ENCODE data around the gene NUDCD3. TPM values are rescaled to one million over a fixed set of nuclear protein-coding genes. Genes with fewer than 3 reads are reported as not detected.

NUDCD3 gene
- polyA plus RNA-seq, 1 donor (not counting 4 experiments of a cell fraction or from before 2014, with no cell fraction given), result 58.7 TPM

GRCh38 chr7:44411306-44411705, 79.2 kb downstream of the NUDCD3 start:
- H3K9me3 ChIP-seq (ENCODE audit: control insufficient read depth, low read depth, low read length), result no peaks in the 10 kb centered on the region
- dilution Hi-C loops (cut with MboI; ENCODE audit: extremely low pct_ligation_motif_present, low sequenced_read_pairs), result no loop called here
- H3K27me3 ChIP-seq (ENCODE audit: control insufficient read depth, extremely low read depth, insufficient read depth, low read length), result no peaks in the 10 kb centered on the region
- H3K9me1 ChIP-seq (ENCODE audit: control insufficient read depth, extremely low read depth, insufficient read depth, low read length), result peaks cover 2% of the 10 kb centered on the region
- H3K27ac ChIP-seq (ENCODE audit: control insufficient read depth, insufficient read depth, low read length), result no peak overlapping the region
- peaks cover 3% of the 10 kb centered on the region for H4K20me1 ChIP-seq (ENCODE audit: control insufficient read depth, extremely low read depth, insufficient read depth, low read length)
- H2AFZ ChIP-seq (ENCODE audit: control insufficient read depth, low read length), result no peak overlapping the region
- no peak overlapping the region for H3K4me3 ChIP-seq (ENCODE audit: control insufficient read depth in 2 of 3, extremely low read depth in 1 of 3, insufficient read depth in 2 of 3, low read depth in 1 of 3, low read length in 3 of 3)
- no peak overlapping the region for H3K4me2 ChIP-seq (ENCODE audit: control insufficient read depth, extremely low read depth, insufficient read depth, low read depth, low read length)
- DNase-seq (ENCODE audit: low read depth, low spot score) (no peak), FAIRE-seq (no peak)
- no peak overlapping the region for H3K9ac ChIP-seq (ENCODE audit: control insufficient read depth, extremely low read depth, insufficient read depth, low read length)
- TF ChIP-seq EZH2 (IDR thresholded peaks at IDR 0.05; ENCODE audit: low read length) (no peak), CTCF (optimal IDR thresholded peaks at IDR 0.05 in 1 of 3, IDR thresholded peaks at IDR 0.05 in 1 of 3, conservative IDR thresholded peaks at IDR 0.05 in 1 of 3; ENCODE audit: extremely low read depth in 1 of 3, insufficient read depth in 2 of 3, low read length in 3 of 3) (no peak)
- peaks cover 31% of the 10 kb centered on the region for H3K79me2 ChIP-seq (ENCODE audit: control insufficient read depth, insufficient read depth, low read length)
- peaks cover 4% of the 10 kb centered on the region in 2 experiments for H3K36me3 ChIP-seq (ENCODE audit: control insufficient read depth in 2 of 2, extremely low read depth in 1 of 2, insufficient read depth in 2 of 2, low read length in 2 of 2)
- H3K4me1 ChIP-seq (ENCODE audit: control insufficient read depth, extremely low read depth, insufficient read depth, low read length), result peaks cover 22% of the 10 kb centered on the region

GRCh38 chr7:44408596-44408995, 81.9 kb downstream of the NUDCD3 start:
- Histone ChIP-seq H3K27ac (ENCODE audit: control insufficient read depth, insufficient read depth, low read length) (no peak overlapping the region), H3K4me2 (ENCODE audit: control insufficient read depth, extremely low read depth, insufficient read depth, low read depth, low read length) (no peak overlapping the region), H3K9me1 (ENCODE audit: control insufficient read depth, extremely low read depth, insufficient read depth, low read length) (no peaks in the 10 kb centered on the region), H3K36me3 (ENCODE audit: control insufficient read depth in 2 of 2, extremely low read depth in 1 of 2, insufficient read depth in 2 of 2, low read length in 2 of 2) (peaks cover 5 to 17% of the 10 kb centered on the region in 2 experiments), H3K27me3 (ENCODE audit: control insufficient read depth, extremely low read depth, insufficient read depth, low read length) (no peaks in the 10 kb centered on the region), H3K9ac (ENCODE audit: control insufficient read depth, extremely low read depth, insufficient read depth, low read length) (no peak overlapping the region), H3K9me3 (ENCODE audit: control insufficient read depth, low read depth, low read length) (no peaks in the 10 kb centered on the region), H3K4me1 (ENCODE audit: control insufficient read depth, extremely low read depth, insufficient read depth, low read length) (no peaks in the 10 kb centered on the region), H2AFZ (ENCODE audit: control insufficient read depth, low read length) (no peak overlapping the region), H4K20me1 (ENCODE audit: control insufficient read depth, extremely low read depth, insufficient read depth, low read length) (no peaks in the 10 kb centered on the region), H3K79me2 (ENCODE audit: control insufficient read depth, insufficient read depth, low read length) (peaks cover 30% of the 10 kb centered on the region), H3K4me3 (ENCODE audit: control insufficient read depth in 2 of 3, extremely low read depth in 1 of 3, insufficient read depth in 2 of 3, low read depth in 1 of 3, low read length in 3 of 3) (no peak overlapping the region)
- dilution Hi-C loops (cut with MboI; ENCODE audit: extremely low pct_ligation_motif_present, low sequenced_read_pairs), result no loop called here
- no peak for TF ChIP-seq CTCF (optimal IDR thresholded peaks at IDR 0.05 in 1 of 3, IDR thresholded peaks at IDR 0.05 in 1 of 3, conservative IDR thresholded peaks at IDR 0.05 in 1 of 3; ENCODE audit: extremely low read depth in 1 of 3, insufficient read depth in 2 of 3, low read length in 3 of 3)
- TF ChIP-seq EZH2 (IDR thresholded peaks at IDR 0.05; ENCODE audit: low read length), result no peak
- FAIRE-seq (peak; percentile 26), DNase-seq (ENCODE audit: low read depth, low spot score) (no peak)
